ENCODE results near the gene GPX3.

The GPX3 gene

DNA sequence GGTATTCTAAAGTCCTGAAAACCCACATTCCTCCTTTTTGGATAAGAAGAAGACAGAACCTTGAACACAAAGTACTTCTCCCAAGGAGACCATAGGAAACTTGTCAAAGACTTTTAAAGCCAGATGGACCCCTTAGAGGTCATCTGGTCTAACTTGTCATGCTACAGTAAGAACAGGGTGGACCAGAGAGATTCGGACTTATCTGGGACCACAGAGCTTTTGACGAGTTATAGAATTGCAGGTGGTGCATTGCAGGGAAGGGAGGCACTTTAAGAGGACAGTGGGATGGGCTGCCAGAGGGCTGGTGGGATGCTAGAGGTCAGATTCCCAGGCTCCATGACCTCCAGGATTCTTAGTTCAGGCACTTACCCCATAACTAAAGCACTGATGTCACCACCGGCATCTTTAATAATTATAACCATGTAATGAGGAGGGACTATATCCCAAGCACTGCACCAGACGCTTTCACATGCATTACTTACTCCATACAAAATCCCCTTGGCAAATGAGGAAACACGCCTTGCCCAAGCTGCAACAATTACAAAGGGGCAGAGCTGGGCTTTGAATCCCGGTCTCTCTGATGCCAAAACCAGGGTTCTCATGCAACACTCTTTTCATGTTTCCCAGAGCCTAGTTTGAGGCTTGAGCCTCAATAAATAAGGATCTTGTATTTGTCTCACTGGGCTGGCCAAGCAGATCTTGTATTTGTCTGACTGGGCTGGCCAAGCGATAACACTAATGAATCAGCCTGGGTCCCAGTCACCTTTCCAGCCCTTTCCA lies 12.8 kb upstream of the GPX3 start:
- peak in 1 of 42 donors; percentile 37 for DNase-seq
- intact Hi-C loops (cut with DNase I), result no loop called here

DNA sequence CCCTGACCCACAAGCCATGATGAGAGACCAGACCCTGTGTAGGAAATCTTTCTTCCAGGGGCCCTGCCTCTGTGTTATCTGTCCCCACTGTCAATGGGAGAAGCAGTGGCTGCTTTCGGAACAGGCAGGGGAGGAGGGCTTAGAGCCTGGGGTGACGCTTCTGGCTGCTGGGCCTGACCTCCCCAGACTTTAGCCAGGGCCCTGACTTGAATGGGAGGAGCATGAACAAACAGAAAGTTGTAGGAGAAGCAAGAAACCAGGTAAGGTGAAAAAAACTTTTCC lies 12.2 kb upstream of the GPX3 start:
- intact Hi-C loops (cut with DNase I), result no loop called here
- DNase-seq, result no peak

DNA sequence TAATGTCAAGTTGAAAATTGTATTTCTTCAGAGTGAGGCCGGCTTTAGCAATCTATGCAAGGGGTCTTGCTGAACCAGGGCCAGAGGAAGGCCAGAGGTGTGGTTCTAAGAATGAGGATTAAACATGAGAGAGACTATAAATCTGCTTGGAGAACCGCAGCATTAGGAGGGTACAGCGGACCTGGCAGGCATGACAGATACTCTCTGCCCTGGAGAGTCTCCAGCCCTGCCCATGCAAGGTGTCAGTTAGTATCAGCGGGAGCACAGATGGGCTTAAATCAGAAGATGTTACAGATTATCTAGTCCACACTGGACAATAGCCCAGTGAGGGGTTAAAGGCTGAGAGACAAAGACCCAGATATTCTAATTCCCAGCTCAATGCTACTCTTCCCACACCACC lies 11.5 kb upstream of the GPX3 start:
- DNase-seq, result no peak
- intact Hi-C loops (cut with DNase I), result no loop called here

DNA sequence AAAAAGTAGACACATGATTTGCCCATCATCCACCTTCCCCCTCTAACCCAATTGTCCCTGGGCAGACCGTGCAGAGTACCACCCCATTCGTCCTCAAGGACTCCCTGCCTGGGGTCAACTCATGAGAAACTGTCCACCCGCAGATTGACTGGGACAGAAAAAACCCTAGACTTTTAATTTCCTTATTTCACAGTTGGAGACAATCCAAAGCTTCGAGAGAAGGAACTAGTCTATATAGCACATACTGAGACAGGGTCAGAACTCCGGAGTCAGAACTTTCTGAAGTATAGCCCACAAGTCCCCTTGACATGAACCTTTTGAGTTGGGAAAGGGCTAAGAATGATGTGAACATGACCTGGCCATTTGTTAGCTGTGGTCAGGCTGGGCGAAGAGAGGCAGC lies 7.5 kb upstream of the GPX3 start:
- no peak for DNase-seq
- intact Hi-C loops (cut with DNase I), result no loop called here

DNA sequence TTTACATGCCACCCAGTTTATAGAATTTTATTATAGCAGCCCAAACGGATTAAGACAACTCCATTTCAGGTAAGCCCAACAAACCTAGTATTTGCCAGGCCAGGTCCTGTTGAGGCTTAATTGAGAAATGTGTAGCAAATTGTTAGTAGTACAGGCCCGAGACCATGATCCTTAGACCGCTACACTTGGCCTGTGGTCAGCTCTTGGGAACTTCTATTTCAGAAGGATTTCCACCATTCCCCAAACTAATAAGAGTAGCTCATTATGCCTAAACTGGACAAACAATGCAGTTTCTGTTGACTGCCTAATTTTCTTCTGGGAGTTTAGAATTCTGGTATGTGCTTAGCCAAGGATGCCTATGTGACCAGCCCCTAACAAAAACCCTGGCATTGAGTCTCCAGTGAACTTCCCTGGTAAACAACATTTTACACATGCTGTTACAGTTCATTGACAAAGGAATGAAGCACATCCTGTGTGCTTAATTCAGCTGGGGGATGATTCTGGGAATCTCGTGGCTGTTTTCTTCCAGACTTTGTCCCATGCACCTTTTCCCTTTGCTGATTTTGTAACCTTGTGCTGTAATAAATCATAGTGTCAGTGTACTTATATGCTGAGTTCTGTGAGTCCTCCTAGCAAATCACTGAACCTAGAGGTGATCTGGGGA lies 5.6 kb upstream of the GPX3 start:
- no peak for DNase-seq
- intact Hi-C loops (cut with DNase I), result no loop called here

DNA sequence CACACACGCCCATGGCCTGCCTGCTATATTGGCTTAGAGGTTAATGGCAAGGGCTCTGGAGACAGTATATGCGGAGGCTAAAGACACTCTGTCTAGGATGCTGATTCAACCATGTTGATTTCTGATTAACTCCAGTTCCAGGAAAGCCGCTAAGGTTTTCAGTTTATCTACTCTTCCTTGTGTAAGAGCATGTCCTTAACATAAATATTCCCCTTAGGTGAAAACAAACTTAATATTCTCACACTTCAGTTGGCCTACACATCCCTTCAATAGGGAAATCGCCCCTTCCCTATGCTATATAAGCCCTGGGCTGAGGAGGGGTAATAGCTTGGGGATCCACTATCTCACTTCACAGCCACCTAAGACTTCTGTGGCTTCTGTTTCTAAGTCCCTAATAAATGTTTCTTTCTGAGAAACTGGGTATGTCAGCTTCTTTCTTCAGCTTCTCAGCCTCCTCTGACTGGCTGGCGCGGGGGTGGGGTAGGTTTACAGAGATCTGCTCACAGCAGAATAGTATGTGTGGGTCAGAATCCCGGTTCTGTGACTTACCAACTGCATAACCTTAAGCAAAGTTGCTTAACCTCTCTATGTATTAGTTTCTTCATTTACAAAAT lies 4.3 kb upstream of the GPX3 start:
- peak in 29 of 42 donors; percentile 25 to 80 (median 54) for DNase-seq
- intact Hi-C loops (cut with DNase I), result no loop called here

DNA sequence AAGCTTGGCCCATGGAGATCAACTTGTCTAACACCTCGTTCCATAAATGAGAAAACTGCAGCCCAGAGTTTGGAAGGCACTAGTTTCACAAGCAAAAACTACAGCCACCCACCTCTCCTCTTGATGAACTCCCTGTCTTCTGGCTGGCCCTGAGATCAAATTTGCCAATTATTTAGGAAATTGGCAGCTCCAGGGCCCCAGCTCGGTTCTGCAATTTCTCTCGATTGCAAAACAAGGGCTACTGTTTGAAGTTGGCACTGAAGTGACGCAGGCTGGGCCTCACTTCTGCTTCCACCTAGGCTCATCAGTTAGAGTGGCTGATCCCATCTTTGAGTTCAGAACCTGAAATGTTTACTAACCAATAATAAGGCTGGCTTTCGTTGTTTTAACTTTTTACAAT lies 3.7 kb upstream of the GPX3 start:
- peak in 26 of 42 donors; percentile 17 to 74 (median 43) for DNase-seq
- intact Hi-C loops (cut with DNase I), result no loop called here

DNA sequence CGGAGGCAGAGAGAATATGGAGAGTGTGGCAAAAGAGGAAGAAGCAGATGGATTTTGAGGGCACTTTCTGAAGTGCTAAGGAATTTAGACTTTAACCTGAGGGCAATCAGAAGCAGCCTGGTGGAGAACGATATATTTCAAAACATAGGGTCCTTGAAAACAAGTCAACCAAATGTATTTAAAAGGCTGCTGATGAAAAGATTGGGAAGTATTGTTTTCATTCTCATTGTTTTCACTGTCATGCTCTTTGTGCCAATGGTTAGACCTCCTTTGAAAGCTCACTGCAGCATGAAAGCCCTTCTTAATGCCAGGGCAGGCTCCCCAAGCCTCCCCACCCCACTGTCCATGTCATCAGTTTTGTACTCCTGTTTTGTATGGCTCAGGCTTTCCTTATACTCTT lies 2.5 kb upstream of the GPX3 start:
- no peak for DNase-seq
- intact Hi-C loops (cut with DNase I), result no loop called here

DNA sequence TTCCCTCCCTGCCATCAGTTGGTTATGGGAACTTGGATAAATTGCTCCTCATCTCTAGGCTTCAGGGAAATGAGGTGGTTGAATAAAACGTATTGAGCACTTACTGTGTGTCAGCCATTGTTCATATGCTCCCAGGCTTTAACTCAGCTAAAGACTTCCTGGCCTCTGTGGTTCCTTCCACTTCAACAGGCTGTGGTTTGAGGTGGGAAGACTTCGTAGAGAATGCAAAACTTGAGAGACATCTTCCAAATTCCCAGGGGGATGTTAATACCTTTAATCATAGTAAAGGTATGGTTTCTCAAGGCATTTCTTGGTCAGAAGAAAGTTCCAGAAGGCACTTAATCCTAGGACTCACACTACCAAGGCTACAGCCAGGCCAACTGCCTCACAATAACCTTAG lies 1.5 kb upstream of the GPX3 start:
- intact Hi-C loops (cut with DNase I), result no loop called here
- no peak for DNase-seq

DNA sequence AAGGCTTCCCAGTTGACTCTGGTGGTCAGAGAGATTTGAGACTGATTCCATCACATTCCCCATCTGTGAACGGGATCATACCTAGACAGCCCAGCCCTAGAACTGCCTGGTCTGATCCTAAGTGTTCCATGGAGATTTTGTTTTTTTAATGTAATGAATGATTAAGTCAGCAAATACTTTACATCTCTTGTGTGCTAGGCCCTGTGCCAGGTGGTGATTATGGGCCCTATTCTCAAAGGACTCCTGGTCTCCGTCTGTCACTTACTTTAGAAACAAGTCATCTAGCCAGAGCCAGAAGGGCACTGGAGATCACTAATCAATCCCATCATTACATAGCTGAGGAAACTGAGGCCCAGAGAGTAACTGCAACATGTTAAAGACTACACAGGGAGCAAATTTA lies 1.1 kb upstream of the GPX3 start:
- no peak for DNase-seq
- intact Hi-C loops (cut with DNase I), result no loop called here

DNA sequence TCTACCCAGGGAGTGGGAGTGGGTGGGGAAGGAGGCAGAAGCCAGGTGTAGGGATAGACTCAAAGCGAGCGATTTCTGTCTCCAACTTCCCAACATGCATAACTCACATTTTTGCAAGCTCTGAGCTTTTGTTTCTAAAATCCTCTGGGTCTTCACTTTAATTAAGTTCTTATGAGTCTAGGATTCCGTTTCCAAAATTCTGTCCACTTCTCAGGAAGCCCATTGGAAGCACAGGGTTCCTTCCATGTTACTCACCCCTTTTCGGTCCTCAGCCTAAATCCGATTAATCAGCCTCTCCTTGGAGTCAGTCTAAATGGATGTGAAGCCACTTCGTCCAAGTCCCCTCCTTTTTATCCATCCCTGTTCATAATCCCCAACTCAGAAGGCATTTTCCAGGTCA lies 1.4 kb downstream of the GPX3 start:
- DNase-seq, result no peak
- intact Hi-C loops (cut with DNase I), result no loop called here

DNA sequence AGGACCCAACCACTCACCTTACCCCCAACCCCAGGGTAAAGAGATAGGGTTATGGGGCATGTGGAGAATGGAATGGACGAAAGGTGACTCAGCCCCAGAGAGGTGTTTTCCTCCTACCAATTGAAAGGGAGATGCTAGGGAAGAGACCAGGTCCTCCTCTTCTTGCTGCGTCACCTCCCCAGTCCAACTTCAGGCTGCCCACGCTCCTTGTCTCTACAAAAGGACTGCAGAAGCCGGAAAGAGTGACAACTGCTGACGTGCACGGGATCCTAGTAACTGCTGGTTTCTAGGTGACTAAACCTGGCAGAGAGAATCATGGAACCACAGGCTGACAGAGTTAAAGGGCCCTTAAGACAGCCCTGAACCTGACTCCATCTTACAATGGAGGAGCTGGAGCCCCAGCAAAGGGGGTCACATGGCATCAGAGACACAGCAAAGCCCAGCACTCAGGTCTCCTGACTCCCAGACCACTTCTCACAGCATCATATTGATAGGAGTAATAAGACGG lies 2.2 kb downstream of the GPX3 start:
- intact Hi-C loops (cut with DNase I), result no loop called here
- DNase-seq, result peak; percentile 30 to 93 (median 72)

DNA sequence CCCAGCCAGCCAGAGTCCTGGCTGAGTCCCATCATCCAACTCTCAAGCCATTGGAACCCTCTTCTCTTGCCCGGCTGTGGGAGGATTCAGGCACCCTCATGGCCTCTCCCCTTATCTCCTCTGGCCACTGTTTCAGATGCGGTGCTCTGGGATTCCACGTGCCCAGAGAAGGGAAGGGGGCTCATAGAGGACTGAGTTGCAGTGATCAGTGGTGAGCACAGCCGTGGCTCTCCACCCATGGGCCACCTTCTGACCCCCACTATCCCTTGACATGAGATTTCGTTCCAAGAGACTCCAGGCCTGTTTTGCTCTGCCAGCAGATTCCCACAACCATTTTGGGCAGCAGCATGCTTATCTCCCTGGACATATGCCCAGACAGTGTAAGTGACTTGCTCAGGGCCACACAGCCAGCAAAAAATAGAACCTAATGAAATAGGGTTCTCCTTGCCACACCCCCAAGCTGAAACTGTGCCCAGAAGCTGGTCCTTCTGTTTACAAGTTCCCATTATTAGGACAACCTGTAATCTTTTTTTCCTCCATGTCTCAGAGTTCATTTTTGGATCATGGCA lies 2.7 kb downstream of the GPX3 start:
- no peak for DNase-seq
- intact Hi-C loops (cut with DNase I), result no loop called here

DNA sequence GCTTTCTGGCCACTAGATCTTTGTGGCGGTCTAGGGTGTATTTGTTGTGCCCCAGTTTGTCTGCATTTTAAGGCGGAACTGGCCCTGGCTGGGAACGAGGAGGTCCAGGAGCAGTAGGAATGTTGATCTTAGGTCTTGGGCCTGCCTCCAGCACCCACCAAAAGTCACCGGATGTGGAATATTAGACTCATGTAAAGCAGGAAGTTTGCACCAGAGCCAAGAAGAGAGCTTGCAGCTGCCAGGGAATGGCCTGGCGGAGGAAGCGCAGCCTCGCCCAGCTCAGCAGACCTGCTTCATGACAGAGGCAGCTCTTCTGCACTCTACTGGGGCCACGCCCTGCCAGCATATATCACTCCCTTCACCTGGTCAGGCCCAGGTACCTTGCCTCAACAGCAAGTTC lies 3.3 kb downstream of the GPX3 start:
- intact Hi-C loops (cut with DNase I), result no loop called here
- no peak for DNase-seq

DNA sequence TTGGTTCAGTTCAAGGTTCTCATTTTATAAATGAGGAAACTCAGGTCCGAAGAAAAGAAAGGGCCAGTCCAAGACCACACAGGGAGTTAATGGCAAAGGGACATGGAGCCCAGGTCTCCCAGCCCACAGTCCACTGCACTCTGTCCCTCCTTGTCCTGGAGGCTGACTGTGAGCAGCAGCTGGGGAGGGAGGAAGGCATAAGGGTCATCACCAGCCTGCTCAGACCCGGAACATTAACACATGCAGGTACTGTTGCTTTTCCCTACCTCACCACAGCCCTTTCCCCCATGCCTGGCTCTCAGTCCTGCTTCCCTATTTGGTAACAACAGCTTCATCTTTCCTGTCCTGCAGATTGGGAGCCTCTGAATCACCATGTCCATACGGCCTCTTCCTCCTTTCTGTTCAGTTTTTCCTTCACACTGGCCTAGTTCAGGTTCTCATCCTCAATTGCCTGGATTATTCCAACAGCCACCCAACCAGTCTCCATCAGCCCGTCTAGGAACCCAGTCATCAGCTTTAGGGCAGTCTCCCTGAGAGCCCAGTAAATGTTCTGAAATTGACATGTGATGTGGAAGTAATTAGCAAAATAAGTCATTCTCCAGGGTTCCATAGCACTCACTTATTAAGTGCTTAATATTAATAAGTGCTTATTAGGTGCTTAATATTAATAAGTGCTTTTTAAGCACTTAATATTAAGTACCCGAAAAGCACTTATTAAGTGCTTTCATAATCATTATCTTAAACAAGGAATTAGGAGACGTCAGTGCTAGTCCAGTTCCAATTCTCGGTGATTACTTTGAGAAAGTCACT lies 4.3 kb downstream of the GPX3 start:
- DNase-seq, result no peak
- intact Hi-C loops (cut with DNase I), result no loop called here

DNA sequence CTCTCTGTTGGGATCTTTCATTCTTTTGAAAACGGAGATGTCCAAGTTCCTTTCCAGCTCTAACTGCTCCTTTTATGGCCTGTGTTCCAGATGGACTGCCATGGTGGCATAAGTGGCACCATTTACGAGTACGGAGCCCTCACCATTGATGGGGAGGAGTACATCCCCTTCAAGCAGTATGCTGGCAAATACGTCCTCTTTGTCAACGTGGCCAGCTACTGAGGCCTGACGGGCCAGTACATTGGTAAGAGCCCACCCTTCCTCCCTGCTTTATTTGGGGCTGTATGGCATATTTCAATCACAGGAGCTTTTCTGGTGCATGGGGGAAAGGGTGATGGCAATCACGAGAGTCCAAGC lies 4.8 kb downstream of the GPX3 start:
- intact Hi-C loops (cut with DNase I), result no loop called here
- no peak for DNase-seq

DNA sequence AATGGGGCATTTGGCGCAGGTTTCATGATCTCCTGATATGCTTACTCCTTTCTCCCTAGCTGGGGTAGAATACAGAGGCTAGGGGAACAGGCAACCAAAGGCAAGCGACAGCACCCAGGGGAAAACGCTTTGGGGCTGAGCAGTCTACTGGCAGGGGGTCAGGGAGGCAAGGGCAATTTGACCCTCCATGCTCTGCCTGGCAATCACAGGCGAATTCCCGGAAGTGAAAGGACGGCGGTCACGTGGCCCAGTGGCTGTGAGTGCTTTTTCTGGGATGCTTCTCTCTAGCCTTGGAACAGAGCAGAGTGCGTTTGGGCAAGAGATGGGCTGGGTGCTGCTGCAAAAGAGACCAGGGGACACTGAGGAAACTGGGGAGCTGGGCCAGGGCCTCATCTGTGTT lies 5.7 kb downstream of the GPX3 start:
- intact Hi-C loops (cut with DNase I), result no loop called here
- no peak for DNase-seq

DNA sequence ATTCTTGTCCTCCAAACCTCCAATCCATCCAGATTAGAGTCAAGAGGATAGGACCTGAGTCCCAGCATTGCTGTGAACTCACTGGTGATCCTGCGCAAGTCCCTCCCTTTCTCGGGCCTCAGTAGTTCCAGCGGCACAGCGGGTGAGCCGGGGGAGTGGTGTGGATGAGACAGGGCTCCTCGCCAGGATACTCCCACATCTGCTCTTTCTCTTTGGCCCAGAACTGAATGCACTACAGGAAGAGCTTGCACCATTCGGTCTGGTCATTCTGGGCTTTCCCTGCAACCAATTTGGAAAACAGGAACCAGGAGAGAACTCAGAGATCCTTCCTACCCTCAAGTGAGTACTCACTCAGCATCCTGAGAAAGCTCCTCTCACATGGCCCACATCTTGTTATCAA lies 6.3 kb downstream of the GPX3 start:
- DNase-seq, result no peak

DNA sequence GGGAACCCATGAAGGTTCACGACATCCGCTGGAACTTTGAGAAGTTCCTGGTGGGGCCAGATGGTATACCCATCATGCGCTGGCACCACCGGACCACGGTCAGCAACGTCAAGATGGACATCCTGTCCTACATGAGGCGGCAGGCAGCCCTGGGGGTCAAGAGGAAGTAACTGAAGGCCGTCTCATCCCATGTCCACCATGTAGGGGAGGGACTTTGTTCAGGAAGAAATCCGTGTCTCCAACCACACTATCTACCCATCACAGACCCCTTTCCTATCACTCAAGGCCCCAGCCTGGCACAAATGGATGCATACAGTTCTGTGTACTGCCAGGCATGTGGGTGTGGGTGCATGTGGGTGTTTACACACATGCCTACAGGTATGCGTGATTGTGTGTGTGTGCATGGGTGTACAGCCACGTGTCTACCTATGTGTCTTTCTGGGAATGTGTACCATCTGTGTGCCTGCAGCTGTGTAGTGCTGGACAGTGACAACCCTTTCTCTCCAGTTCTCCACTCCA lies 7.6 kb downstream of the GPX3 start:
- DNase-seq, result no peak
- intact Hi-C loops (cut with DNase I), result no loop called here

More for the DNA sequence above, 6.3 kb downstream of the GPX3 start:
- intact Hi-C loops (cut with DNase I), result no loop called here
